GM23248 (cell line): Measurements from ENCODE around the gene COL4A4.

Experiments
- EZH2 ChIP-seq: fragments of 200-600 bp; sonication (generic); IDR thresholded peaks from 2 replicates; pipeline ENCODE4 v1.6.1; 2018; ENCODE audit warnings: antibody characterized with exemption, mild to moderate bottlenecking; ENCODE audit not compliant: insufficient read depth, poor library complexity, severe bottlenecking
- EZH2phosphoT487 ChIP-seq: fragments of 200-600 bp; sonication (generic); IDR thresholded peaks from 2 replicates; pipeline ENCODE4 v1.6.1; 2018; ENCODE audit warnings: antibody characterized with exemption, moderate library complexity, mild to moderate bottlenecking, low read depth; ENCODE audit not compliant: insufficient read depth

- TF ChIP-seq EZH2 (no peak), EZH2phosphoT487 (no peak)
These were observed 210.2 kb downstream of the COL4A4 start for GRCh38 chr2:226953826-226954225.
